CD4-positive, CD25-positive, alpha-beta regulatory T cell (primary cell): Measurements from ENCODE around the gene TTLL9. TPM values are rescaled to one million over a fixed set of nuclear protein-coding genes. Genes with fewer than 3 reads are reported as not detected.

Experiments used
- ATAC-seq, 2 donors: fragments of 150-1000 bp; cut with Tn5 transposase; one replicate each; pipeline ENCODE4 v1.10.0; 2021; ENCODE audit warnings: low read depth in 2 of 2, moderate number of reproducible peaks in 2 of 2, moderate library complexity in 1 of 2
- DNase-seq, 3 donors: peaks; one replicate each; pipeline versions ENCODE4 v3.0.0 to v3.0.0-alpha.2; 2012 to 2022; ENCODE audit warnings: mixed read lengths in 1 of 3
- H3K27ac ChIP-seq: one replicate; pipeline ENCODE4 v1.7.0; 2013; ENCODE audit warnings: mild to moderate bottlenecking, low read length; ENCODE audit not compliant: insufficient read depth, poor library complexity, severe bottlenecking
- H3K27me3 ChIP-seq: one replicate; pipeline ENCODE4 v1.7.0; 2013; ENCODE audit warnings: low read length; ENCODE audit not compliant: control insufficient read depth, insufficient read depth
- H3K36me3 ChIP-seq: one replicate; pipeline ENCODE4 v1.7.0; 2013; ENCODE audit warnings: mild to moderate bottlenecking, low read length, moderate library complexity; ENCODE audit not compliant: control insufficient read depth, insufficient read depth
- H3K4me1 ChIP-seq: 2 replicates; pipeline ENCODE4 v1.7.0; 2013; ENCODE audit warnings: mild to moderate bottlenecking, low read length; ENCODE audit not compliant: insufficient read depth, control insufficient read depth, poor library complexity, severe bottlenecking
- H3K4me3 ChIP-seq: one replicate; pipeline ENCODE4 v1.7.0; 2013; ENCODE audit warnings: low read depth, mild to moderate bottlenecking, low read length, moderate library complexity
- H3K9me3 ChIP-seq, 2 experiments: 1 replicate in 1 of 2; 2 replicates in 1 of 2; pipeline ENCODE4 v1.7.0; 2013; ENCODE audit warnings: low read length in 2 of 2, mild to moderate bottlenecking in 1 of 2, moderate library complexity in 1 of 2; ENCODE audit not compliant: control insufficient read depth in 2 of 2
- H3K27ac Mint-ChIP-seq, 3 donors: one replicate each; pipeline ENCODE4 v1.8.0; 2020 to 2022; ENCODE audit warnings: mild to moderate bottlenecking in 3 of 3, mixed read lengths in 3 of 3, moderate library complexity in 2 of 3
- H3K27me3 Mint-ChIP-seq: one replicate; pipeline ENCODE4 v1.8.0; 2022; ENCODE audit warnings: mild to moderate bottlenecking, mixed read lengths
- H3K36me3 Mint-ChIP-seq: one replicate; pipeline ENCODE4 v1.8.0; 2020; ENCODE audit warnings: mixed read lengths
- H3K4me1 Mint-ChIP-seq, 4 donors: one replicate each; pipeline ENCODE4 v1.8.0; 2020 to 2022; ENCODE audit warnings: mixed read lengths in 4 of 4, mild to moderate bottlenecking in 1 of 4
- H3K4me3 Mint-ChIP-seq, 4 donors: one replicate each; pipeline ENCODE4 v1.8.0; 2020 to 2022; ENCODE audit warnings: mild to moderate bottlenecking in 4 of 4, mixed read lengths in 4 of 4, moderate library complexity in 3 of 4
- H3K9me3 Mint-ChIP-seq, 7 donors: one replicate each; pipeline ENCODE4 v1.8.0; 2020 to 2022; ENCODE audit warnings: mixed read lengths in 7 of 7, mild to moderate bottlenecking in 3 of 7, moderate library complexity in 2 of 7
- polyA plus RNA-seq, 4 donors: library from polyadenylated mRNA; unstranded; fragments of 300-500 nt; fragmentation: Illumina TruSeq; gene quantifications; one replicate each; pipeline ENCODE4 v1.2.3, GENCODE V29; 2021
- total RNA-seq: library from RNA; stranded (reverse); gene quantifications from one replicate; pipeline ENCODE4 v1.2.3, GENCODE V29; 2022

The TTLL9 gene
- total and polyA plus RNA-seq, 5 donors from 2014 or later: not detected

- no peak overlapping the region for H3K4me3 ChIP-seq
- DNase-seq (no peak), ATAC-seq (no peak)
- peaks cover 31% of the 10 kb centered on the region for H3K27me3 Mint-ChIP-seq
- H3K36me3 Mint-ChIP-seq: no peaks in the 10 kb centered on the region
- H3K4me1 Mint-ChIP-seq: no peaks in the 10 kb centered on the region
- no peak overlapping the region for H3K4me3 Mint-ChIP-seq
- no peaks in the 10 kb centered on the region for H3K9me3 Mint-ChIP-seq
- no peaks in the 10 kb centered on the region for H3K4me1 ChIP-seq
- H3K27ac Mint-ChIP-seq: no peak overlapping the region
- H3K27ac ChIP-seq: no peak overlapping the region
- no peaks in the 10 kb centered on the region for H3K9me3 ChIP-seq
- H3K27me3 ChIP-seq: peaks cover 2% of the 10 kb centered on the region
- H3K36me3 ChIP-seq: no peaks in the 10 kb centered on the region
Measured at GRCh38 chr20:31979713-31980426, 109.4 kb downstream of the TTLL9 start.

GRCh38 chr20:31981784-31982183 is 111.3 kb downstream of the TTLL9 start:
- Histone ChIP-seq H3K4me3 (no peak overlapping the region), H3K36me3 (no peaks in the 10 kb centered on the region), H3K9me3 (no peaks in the 10 kb centered on the region), H3K27ac (no peak overlapping the region), H3K27me3 (peaks cover 2% of the 10 kb centered on the region), H3K4me1 (no peaks in the 10 kb centered on the region)
- no peak for DNase-seq
- no peak for ATAC-seq
- Mint-ChIP-seq H3K4me1 (no peaks in the 10 kb centered on the region), H3K27ac (no peak overlapping the region), H3K4me3 (no peak overlapping the region), H3K9me3 (no peaks in the 10 kb centered on the region), H3K27me3 (peaks cover 21% of the 10 kb centered on the region), H3K36me3 (no peaks in the 10 kb centered on the region)

- no peak for DNase-seq
- H3K36me3 Mint-ChIP-seq: no peaks in the 10 kb centered on the region
- H3K4me1 ChIP-seq: no peaks in the 10 kb centered on the region
- H3K27me3 ChIP-seq: no peaks in the 10 kb centered on the region
- no peaks in the 10 kb centered on the region for H3K9me3 Mint-ChIP-seq
- peaks cover 0 to 4% (median 0%) of the 10 kb centered on the region in 4 donors for H3K4me1 Mint-ChIP-seq
- H3K9me3 ChIP-seq: no peaks in the 10 kb centered on the region
- ATAC-seq: no peak
- no peak overlapping the region for H3K27ac Mint-ChIP-seq
- no peak overlapping the region for H3K4me3 Mint-ChIP-seq
- peaks cover 24% of the 10 kb centered on the region for H3K27me3 Mint-ChIP-seq
- H3K27ac ChIP-seq: no peak overlapping the region
- H3K4me3 ChIP-seq: no peak overlapping the region
- H3K36me3 ChIP-seq: no peaks in the 10 kb centered on the region
Measured at GRCh38 chr20:31984981-31985471, 114.6 kb downstream of the TTLL9 start.

GRCh38 chr20:31987744-31988143 is 117.3 kb downstream of the TTLL9 start:
- no peaks in the 10 kb centered on the region for H3K4me1 ChIP-seq
- H3K27ac Mint-ChIP-seq: no peak overlapping the region
- H3K36me3 ChIP-seq: no peaks in the 10 kb centered on the region
- H3K4me1 Mint-ChIP-seq: peaks cover 0 to 4% (median 0%) of the 10 kb centered on the region in 4 donors
- no peaks in the 10 kb centered on the region for H3K36me3 Mint-ChIP-seq
- no peaks in the 10 kb centered on the region for H3K9me3 ChIP-seq
- H3K27me3 ChIP-seq: no peaks in the 10 kb centered on the region
- H3K4me3 Mint-ChIP-seq: no peak overlapping the region
- no peak for ATAC-seq
- H3K27ac ChIP-seq: no peak overlapping the region
- H3K9me3 Mint-ChIP-seq: peaks cover 0 to 1% (median 0%) of the 10 kb centered on the region in 7 donors
- H3K27me3 Mint-ChIP-seq: peaks cover 16% of the 10 kb centered on the region
- DNase-seq: no peak
- no peak overlapping the region for H3K4me3 ChIP-seq

- Histone ChIP-seq H3K36me3 (no peaks in the 10 kb centered on the region), H3K9me3 (no peaks in the 10 kb centered on the region), H3K27me3 (no peaks in the 10 kb centered on the region), H3K4me3 (no peak overlapping the region), H3K27ac (no peak overlapping the region), H3K4me1 (no peaks in the 10 kb centered on the region)
- ATAC-seq (no peak), DNase-seq (no peak)
- H3K9me3 Mint-ChIP-seq: peaks cover 0 to 1% (median 0%) of the 10 kb centered on the region in 7 donors
- H3K27me3 Mint-ChIP-seq: peaks cover 16% of the 10 kb centered on the region
- no peak overlapping the region for H3K4me3 Mint-ChIP-seq
- H3K4me1 Mint-ChIP-seq: peaks cover 0 to 4% (median 0%) of the 10 kb centered on the region in 4 donors
- H3K36me3 Mint-ChIP-seq: no peaks in the 10 kb centered on the region
- H3K27ac Mint-ChIP-seq: no peak overlapping the region
Measured at GRCh38 chr20:31988430-31989015, 118.1 kb downstream of the TTLL9 start.

GRCh38 chr20:31989030-31989645 is 118.7 kb downstream of the TTLL9 start:
- DNase-seq: no peak
- no peaks in the 10 kb centered on the region for H3K36me3 Mint-ChIP-seq
- H3K4me1 Mint-ChIP-seq: peaks cover 0 to 4% (median 0%) of the 10 kb centered on the region in 4 donors

GRCh38 chr20:31990641-31991338 is 120.4 kb downstream of the TTLL9 start:
- H3K36me3 ChIP-seq: no peaks in the 10 kb centered on the region
- H3K4me3 ChIP-seq: no peak overlapping the region
- Mint-ChIP-seq H3K9me3 (peaks cover 0 to 1% (median 0%) of the 10 kb centered on the region in 7 donors), H3K36me3 (no peaks in the 10 kb centered on the region), H3K27ac (no peak overlapping the region), H3K4me3 (no peak overlapping the region), H3K4me1 (peaks cover 0 to 4% (median 0%) of the 10 kb centered on the region in 4 donors), H3K27me3 (peaks cover 30% of the 10 kb centered on the region)
- DNase-seq: no peak
- ATAC-seq: no peak
- H3K27me3 ChIP-seq: peaks cover 6% of the 10 kb centered on the region
- no peak overlapping the region for H3K27ac ChIP-seq
- H3K9me3 ChIP-seq: no peaks in the 10 kb centered on the region
- no peaks in the 10 kb centered on the region for H3K4me1 ChIP-seq

More at GRCh38 chr20:31989030-31989645, 118.7 kb downstream of the TTLL9 start:
- no peak overlapping the region for H3K27ac ChIP-seq
- H3K36me3 ChIP-seq: no peaks in the 10 kb centered on the region
- peaks cover 0 to 1% (median 0%) of the 10 kb centered on the region in 7 donors for H3K9me3 Mint-ChIP-seq
- H3K4me3 Mint-ChIP-seq: no peak overlapping the region
- H3K4me3 ChIP-seq: no peak overlapping the region
- H3K27ac Mint-ChIP-seq: no peak overlapping the region
- no peaks in the 10 kb centered on the region for H3K4me1 ChIP-seq
- H3K27me3 ChIP-seq: peaks cover 3% of the 10 kb centered on the region
- H3K27me3 Mint-ChIP-seq: peaks cover 22% of the 10 kb centered on the region
- no peak for ATAC-seq
- no peaks in the 10 kb centered on the region for H3K9me3 ChIP-seq
